Progenitor cell of endocrine pancreas (in vitro differentiated cells): ENCODE data around the gene LMAN1. TPM values are rescaled to one million over a fixed set of nuclear protein-coding genes. Genes with fewer than 3 reads are reported as not detected.
A peak's percentile ranks its signal among the peaks of the same experiment; 100 is the strongest.

Experiments
- DNase-seq: peaks from one replicate; pipeline ENCODE4 v3.0.0; 2021; ENCODE audit warnings: low spot score; ENCODE audit not compliant: unreplicated experiment
- H3K27ac Mint-ChIP-seq: 2 replicates; pipeline ENCODE4 v1.8.0; 2021; ENCODE audit warnings: mild to moderate bottlenecking, moderate library complexity, mixed read lengths
- H3K27me3 Mint-ChIP-seq: 2 replicates; pipeline ENCODE4 v1.8.0; 2021; ENCODE audit warnings: mixed read lengths
- H3K36me3 Mint-ChIP-seq: 2 replicates; pipeline ENCODE4 v1.8.0; 2022; ENCODE audit warnings: mixed read lengths; ENCODE audit not compliant: insufficient read depth
- H3K4me1 Mint-ChIP-seq: 2 replicates; pipeline ENCODE4 v1.8.0; 2021; ENCODE audit warnings: low read depth, mixed read lengths
- H3K4me3 Mint-ChIP-seq: 2 replicates; pipeline ENCODE4 v1.8.0; 2021; ENCODE audit warnings: low read depth, mild to moderate bottlenecking, moderate library complexity, mixed read lengths
- H3K9me3 Mint-ChIP-seq: 2 replicates; pipeline ENCODE4 v1.8.0; 2021; ENCODE audit warnings: low read depth, mixed read lengths
- CTCF ChIP-seq: fragments of 200-600 bp; sonication (generic); IDR thresholded peaks from one replicate; pipeline ENCODE4 v1.5.0; 2021; ENCODE audit warnings: antibody characterized with exemption, mild to moderate bottlenecking; ENCODE audit not compliant: unreplicated experiment
- total RNA-seq: library from RNA; stranded (reverse); gene quantifications from 2 replicates; pipeline ENCODE4 v1.2.1, GENCODE V29; 2021

The LMAN1 gene
- total RNA-seq, 1 donor from 2014 or later: 78.2 TPM

- H3K4me1 Mint-ChIP-seq: peaks cover 11% of the 10 kb centered on the region
- TF ChIP-seq CTCF: no peak
- no peak for DNase-seq
Observed at GRCh38 chr18:59318460-59319050, 40.5 kb downstream of the LMAN1 start, which contains the start of gene CPLX4. CPLX4 (minus strand) TSS chr18:59318649; CDS start chr18:59318462, 187 bp downstream.

DNA sequence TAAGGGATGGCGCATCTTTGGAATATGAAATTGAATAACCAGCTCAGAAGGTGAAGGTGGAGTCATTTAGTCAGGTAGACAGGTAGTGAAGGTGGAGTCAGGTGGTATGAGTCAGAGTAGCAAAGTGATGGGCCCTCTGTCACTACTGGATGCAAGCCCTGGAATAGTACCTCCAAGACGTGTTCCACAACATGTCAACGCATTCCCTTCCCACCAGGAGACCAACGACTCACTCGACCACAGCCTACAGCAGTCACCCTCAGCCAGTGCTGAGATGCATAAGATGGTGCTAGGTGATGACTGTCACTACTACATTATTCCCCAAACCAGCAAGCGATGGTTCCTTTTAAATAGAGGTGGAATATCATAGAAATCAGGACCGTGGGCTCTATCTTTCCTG, 47.4 kb downstream of the LMAN1 start:
- H3K9me3 Mint-ChIP-seq: no peaks in the 10 kb centered on the region
- no peak overlapping the region for H3K4me3 Mint-ChIP-seq
- DNase-seq: no peak
- no peak overlapping the region for H3K27ac Mint-ChIP-seq
- H3K36me3 Mint-ChIP-seq: no peaks in the 10 kb centered on the region
- no peak for TF ChIP-seq CTCF
- H3K4me1 Mint-ChIP-seq: peaks cover 5% of the 10 kb centered on the region
- peaks cover 49% of the 10 kb centered on the region for H3K27me3 Mint-ChIP-seq

More at GRCh38 chr18:59318460-59319050, 40.5 kb downstream of the LMAN1 start, which contains the start of gene CPLX4:
- Mint-ChIP-seq H3K36me3 (no peaks in the 10 kb centered on the region), H3K9me3 (no peaks in the 10 kb centered on the region), H3K27ac (no peak within 1 kb of the TSS), H3K27me3 (peaks cover 16% of the 10 kb centered on the region), H3K4me3 (no peak within 1 kb of the TSS)

DNA sequence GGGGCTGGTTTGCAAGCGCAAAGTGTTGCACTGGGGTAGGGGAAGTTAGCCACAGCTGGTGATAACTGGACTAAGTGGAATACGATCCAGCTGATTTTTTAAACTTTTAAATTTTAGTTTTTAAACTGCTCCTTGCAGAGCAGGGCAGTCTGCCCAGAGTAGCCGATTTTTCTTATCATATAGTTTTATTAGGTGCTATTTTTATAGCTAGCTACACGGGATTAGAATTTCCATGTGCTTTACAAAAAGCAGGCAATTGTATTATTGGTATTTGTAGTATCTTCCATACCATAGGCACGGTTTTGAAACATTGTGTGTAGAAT, 50.2 kb downstream of the LMAN1 start:
- no peak overlapping the region for H3K27ac Mint-ChIP-seq
- no peak for TF ChIP-seq CTCF
- H3K27me3 Mint-ChIP-seq: peaks cover 64% of the 10 kb centered on the region
- H3K4me3 Mint-ChIP-seq: peak overlapping the region; percentile 37
- H3K9me3 Mint-ChIP-seq: no peaks in the 10 kb centered on the region
- no peaks in the 10 kb centered on the region for H3K4me1 Mint-ChIP-seq
- DNase-seq: no peak
- no peaks in the 10 kb centered on the region for H3K36me3 Mint-ChIP-seq

DNA sequence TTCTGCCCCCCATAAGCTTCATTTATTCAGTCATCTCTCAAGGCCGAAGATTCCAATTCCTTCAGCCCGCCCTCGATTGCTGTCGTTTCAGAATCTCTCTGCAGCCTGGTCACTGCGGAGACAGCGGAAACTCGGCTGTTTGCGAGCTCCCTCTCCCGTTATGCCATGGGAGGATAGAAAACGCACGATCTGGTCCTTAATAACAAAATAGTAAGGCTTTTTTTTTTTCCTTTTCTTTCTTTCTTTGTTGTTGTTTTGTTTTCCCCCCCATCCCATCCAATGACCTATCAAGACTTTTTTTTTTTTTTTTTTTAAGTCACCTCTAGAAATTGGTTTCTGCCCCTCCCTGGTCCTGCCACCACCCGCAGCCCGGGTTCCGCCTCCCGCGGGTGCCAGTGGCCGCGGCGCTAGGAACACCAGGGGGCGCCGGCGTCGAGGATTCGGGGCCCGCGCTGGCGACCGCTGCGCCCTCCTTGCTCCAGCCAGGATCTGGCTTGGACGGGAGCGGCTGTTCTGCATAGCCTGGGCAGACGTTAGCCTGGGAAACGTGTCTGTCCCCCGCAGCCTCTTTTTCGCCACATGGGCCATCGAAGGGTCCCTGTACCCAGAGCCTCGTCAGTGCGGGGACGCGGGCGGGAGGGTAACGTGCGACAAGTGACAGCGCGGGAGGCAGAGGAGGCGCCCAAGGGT, 50.7 kb downstream of the LMAN1 start:
- TF ChIP-seq CTCF: peak; percentile 90
- no peaks in the 10 kb centered on the region for H3K36me3 Mint-ChIP-seq
- peak overlapping the region; percentile 37 for H3K4me3 Mint-ChIP-seq
- H3K27ac Mint-ChIP-seq: no peak overlapping the region
- no peaks in the 10 kb centered on the region for H3K4me1 Mint-ChIP-seq
- peak; percentile 79 for DNase-seq
- H3K9me3 Mint-ChIP-seq: no peaks in the 10 kb centered on the region
- H3K27me3 Mint-ChIP-seq: peaks cover 62% of the 10 kb centered on the region

DNA sequence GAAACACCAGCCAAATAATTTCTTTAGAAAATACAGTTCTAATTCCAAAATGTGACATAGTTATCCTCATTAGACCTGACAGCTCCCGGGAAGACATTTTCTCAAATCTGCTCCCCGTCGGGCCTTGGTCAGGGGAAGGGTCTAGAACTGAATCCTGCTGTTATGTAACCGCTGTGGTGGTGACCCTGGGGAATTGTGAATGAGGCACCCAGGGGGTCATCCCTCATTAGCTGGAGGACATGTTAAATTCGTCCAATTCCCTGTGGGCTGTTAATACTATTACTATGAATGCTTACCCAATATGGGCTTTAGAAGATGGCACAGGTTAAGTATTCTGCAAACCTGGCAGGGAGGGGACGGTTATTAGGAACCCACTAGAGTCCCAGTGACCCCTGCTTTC, 52.4 kb downstream of the LMAN1 start:
- TF ChIP-seq CTCF: no peak
- Mint-ChIP-seq H3K4me3 (no peak overlapping the region), H3K9me3 (no peaks in the 10 kb centered on the region), H3K27ac (no peak overlapping the region), H3K4me1 (no peaks in the 10 kb centered on the region), H3K36me3 (no peaks in the 10 kb centered on the region), H3K27me3 (peaks cover 66% of the 10 kb centered on the region)
- DNase-seq: no peak
